Prostate gland (tissue), 2 donors: Measurements from ENCODE around the gene ERVW-1. TPM values are rescaled to one million over a fixed set of nuclear protein-coding genes. Genes with fewer than 3 reads are reported as not detected.
"Not testable (repeated sequence)": the region's sequence is repeated elsewhere in the genome, so short reads cannot be mapped to it uniquely, and the experiment has no call there.

Experiments used
- DNase-seq: peaks from one replicate; pipeline ENCODE4 v3.0.0-alpha.2; 2019; ENCODE audit warnings: low spot score
- H3K27ac ChIP-seq, 2 donors: fragments of 200-600 bp; sonication (generic); 2 replicates each; pipeline ENCODE4 v1.5.1; 2017 to 2019
- H3K27me3 ChIP-seq: fragments of 200-600 bp; sonication (generic); replicated peaks from 2 replicates; pipeline ENCODE4 v1.5.1; 2019; ENCODE audit not compliant: insufficient read depth
- H3K36me3 ChIP-seq, 2 donors: fragments of 200-600 bp; sonication (generic); 1 replicate in 1 of 2; 2 replicates in 1 of 2; pipeline versions ENCODE4 v1.5.1 to v1.8.1; 2017 to 2019
- H3K4me1 ChIP-seq: fragments of 200-600 bp; sonication (generic); replicated peaks from 2 replicates; pipeline ENCODE4 v1.5.1; 2019
- H3K4me3 ChIP-seq, 2 donors: fragments of 200-600 bp; sonication (generic); 2 replicates each; pipeline ENCODE4 v1.5.1; 2017 to 2019
- H3K9me3 ChIP-seq: fragments of 200-600 bp; sonication (generic); 2 replicates; pipeline ENCODE4 v1.5.1; 2017
- POLR2A ChIP-seq: fragments of 450-650 bp; IDR thresholded peaks from one replicate; pipeline ENCODE4 v1.6.1; 2016; ENCODE audit warnings: antibody characterized with exemption, mild to moderate bottlenecking
- POLR2AphosphoS5 ChIP-seq: sonication (generic); formaldehyde crosslinking; IDR thresholded peaks from one replicate; pipeline ENCODE4 v1.6.1; 2017; ENCODE audit warnings: antibody characterized with exemption
- WGBS: methylation state at CpG from one replicate; pipeline ENCODE4 v1.1.5; 2018; 5-methylcytosine and 5-hydroxymethylcytosine counted together
- intact Hi-C: fragments of 100-400 bp; cut with DNase I; formaldehyde crosslinking; loops from one replicate; pipeline ENCODE4 v1.14.2; 2022
- total RNA-seq, 2 donors: library from RNA; depleted of rRNA; stranded (reverse); fragments of >200 nt; gene quantifications; one replicate each; pipeline ENCODE4 v1.1.0, GENCODE V29; 2016
- TF ChIP-seq, protein P1 (sequence below), 4 experiments: fragments of 200-600 bp in 2 of 4; fragments of 450-650 bp in 2 of 4; sonication (generic) in 2 of 4; IDR thresholded peaks; 1 replicate in 3 of 4; 2 replicates in 1 of 4; pipeline ENCODE4 v1.5.1; 2016 to 2019; ENCODE audit warnings: antibody characterized with exemption in 4 of 4, mild to moderate bottlenecking in 2 of 4, moderate library complexity in 2 of 4

Gene ERVW-1
- total RNA-seq, 2 donors from 2014 or later: 1.8 TPM; not detected in 1

DNA sequence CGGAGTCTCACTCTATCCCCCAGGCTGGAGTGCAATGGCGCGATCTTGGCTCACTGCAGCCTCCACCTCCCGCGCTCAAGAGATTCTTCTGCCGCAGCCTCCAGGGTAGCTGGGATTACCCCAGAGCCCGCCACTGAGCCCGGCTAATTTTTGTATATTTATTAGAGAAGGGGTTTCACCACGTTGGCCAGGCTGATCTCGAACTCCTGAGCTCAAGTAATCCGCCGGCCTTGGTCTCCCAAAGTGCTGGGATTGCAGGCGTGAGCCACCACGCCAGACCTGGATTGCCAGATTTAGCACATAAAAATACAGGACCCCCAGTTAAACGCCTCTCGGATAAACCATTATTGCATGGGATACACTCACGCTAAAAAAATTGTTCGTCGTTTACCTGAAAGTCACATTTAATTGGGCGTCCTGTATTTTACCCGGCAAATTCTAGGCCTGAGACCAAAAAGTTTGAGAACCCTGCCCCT is 30.8 kb downstream of the ERVW-1 start:
- H3K27ac ChIP-seq: peak overlapping the region; percentile 97
- TF ChIP-seq POLR2A: no peak
- no peak for TF ChIP-seq POLR2AphosphoS5
- TF ChIP-seq, protein P1, sequence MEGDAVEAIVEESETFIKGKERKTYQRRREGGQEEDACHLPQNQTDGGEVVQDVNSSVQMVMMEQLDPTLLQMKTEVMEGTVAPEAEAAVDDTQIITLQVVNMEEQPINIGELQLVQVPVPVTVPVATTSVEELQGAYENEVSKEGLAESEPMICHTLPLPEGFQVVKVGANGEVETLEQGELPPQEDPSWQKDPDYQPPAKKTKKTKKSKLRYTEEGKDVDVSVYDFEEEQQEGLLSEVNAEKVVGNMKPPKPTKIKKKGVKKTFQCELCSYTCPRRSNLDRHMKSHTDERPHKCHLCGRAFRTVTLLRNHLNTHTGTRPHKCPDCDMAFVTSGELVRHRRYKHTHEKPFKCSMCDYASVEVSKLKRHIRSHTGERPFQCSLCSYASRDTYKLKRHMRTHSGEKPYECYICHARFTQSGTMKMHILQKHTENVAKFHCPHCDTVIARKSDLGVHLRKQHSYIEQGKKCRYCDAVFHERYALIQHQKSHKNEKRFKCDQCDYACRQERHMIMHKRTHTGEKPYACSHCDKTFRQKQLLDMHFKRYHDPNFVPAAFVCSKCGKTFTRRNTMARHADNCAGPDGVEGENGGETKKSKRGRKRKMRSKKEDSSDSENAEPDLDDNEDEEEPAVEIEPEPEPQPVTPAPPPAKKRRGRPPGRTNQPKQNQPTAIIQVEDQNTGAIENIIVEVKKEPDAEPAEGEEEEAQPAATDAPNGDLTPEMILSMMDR (IDR thresholded peaks at IDR 0.05): no peak
- intact Hi-C loops: loop anchor here (2.0 to 5.0 kb wide), 2 partner anchors 312 to 570 kb away; partner anchors contain the start of gene CYP51A1
- DNase-seq: no peak
- no peaks in the 10 kb centered on the region for H3K4me1 ChIP-seq
- H3K9me3 ChIP-seq: no peaks in the 10 kb centered on the region
- 53% methylated on average over 21 of the region's 21 CpGs for WGBS
- H3K36me3 ChIP-seq: no peaks in the 10 kb centered on the region
- H3K27me3 ChIP-seq: no peaks in the 10 kb centered on the region
- H3K4me3 ChIP-seq: peak overlapping the region; percentile 98 to 99

DNA sequence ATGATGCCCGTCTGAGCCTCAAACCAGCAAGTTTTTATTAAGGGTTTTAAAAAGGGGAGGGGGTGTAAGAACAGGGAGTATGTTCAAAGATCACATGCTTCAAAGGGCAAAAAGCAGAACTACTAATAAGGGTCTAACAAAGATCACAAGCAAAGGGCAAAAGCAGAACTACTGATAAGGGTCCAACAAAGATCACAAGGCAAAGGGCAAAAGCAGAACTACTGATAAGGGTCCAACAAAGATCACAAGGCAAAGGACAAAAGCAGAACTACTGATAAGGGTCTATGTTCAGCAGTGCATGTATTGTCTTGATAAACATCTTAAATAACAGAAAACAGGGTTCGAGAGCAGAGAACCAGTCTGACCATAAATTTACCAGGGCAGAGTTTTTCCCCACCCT is 35.0 kb downstream of the ERVW-1 start:
- H3K9me3 ChIP-seq, H3K36me3 ChIP-seq, DNase-seq, H3K4me1 ChIP-seq, H3K4me3 ChIP-seq, H3K27me3 ChIP-seq, H3K27ac ChIP-seq: not testable (repeated sequence)
- intact Hi-C loops: loop anchor here (5.0 kb wide), 1 partner anchor 195 kb away; the partner anchor contains the start of genes ANKIB1 and KRIT1
- 85% methylated on average over 2 of the region's 2 CpGs for WGBS

DNA sequence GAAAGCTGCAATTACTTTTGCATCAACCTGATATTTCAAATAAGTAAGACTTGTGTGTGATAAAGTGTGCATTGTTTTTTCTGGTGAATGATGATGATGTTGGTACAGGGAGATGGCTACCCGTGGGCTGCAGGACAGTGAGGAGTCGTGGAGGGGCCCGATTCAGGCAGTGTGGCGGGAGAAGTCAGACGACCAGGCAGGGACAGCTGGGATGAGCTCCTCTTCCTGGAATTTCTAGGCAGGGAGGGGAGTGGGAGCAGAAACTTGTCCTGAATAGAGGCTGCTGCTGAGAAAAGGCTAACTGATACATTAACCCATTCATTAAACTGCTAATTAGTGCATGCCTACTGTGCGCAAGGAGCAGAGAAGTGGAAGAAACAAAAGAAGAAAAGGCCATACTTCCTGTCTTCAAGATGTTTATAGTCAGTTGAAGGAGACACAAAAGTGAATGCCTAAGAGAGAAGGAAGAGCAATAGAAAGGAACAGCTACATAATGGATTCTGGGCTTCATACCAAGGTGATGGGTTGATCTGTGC is 39.7 kb downstream of the ERVW-1 start:
- H3K27me3 ChIP-seq: no peaks in the 10 kb centered on the region
- TF ChIP-seq, protein P1 (IDR thresholded peaks at IDR 0.05): no peak
- TF ChIP-seq POLR2A (no peak), POLR2AphosphoS5 (no peak)
- no peaks in the 10 kb centered on the region for H3K4me1 ChIP-seq
- no peak overlapping the region for H3K27ac ChIP-seq
- no peaks in the 10 kb centered on the region for H3K36me3 ChIP-seq
- DNase-seq: no peak
- H3K9me3 ChIP-seq: no peaks in the 10 kb centered on the region
- intact Hi-C loops: no loop called here
- H3K4me3 ChIP-seq: no peak overlapping the region
- WGBS: 70% methylated on average over 6 of the region's 6 CpGs

DNA sequence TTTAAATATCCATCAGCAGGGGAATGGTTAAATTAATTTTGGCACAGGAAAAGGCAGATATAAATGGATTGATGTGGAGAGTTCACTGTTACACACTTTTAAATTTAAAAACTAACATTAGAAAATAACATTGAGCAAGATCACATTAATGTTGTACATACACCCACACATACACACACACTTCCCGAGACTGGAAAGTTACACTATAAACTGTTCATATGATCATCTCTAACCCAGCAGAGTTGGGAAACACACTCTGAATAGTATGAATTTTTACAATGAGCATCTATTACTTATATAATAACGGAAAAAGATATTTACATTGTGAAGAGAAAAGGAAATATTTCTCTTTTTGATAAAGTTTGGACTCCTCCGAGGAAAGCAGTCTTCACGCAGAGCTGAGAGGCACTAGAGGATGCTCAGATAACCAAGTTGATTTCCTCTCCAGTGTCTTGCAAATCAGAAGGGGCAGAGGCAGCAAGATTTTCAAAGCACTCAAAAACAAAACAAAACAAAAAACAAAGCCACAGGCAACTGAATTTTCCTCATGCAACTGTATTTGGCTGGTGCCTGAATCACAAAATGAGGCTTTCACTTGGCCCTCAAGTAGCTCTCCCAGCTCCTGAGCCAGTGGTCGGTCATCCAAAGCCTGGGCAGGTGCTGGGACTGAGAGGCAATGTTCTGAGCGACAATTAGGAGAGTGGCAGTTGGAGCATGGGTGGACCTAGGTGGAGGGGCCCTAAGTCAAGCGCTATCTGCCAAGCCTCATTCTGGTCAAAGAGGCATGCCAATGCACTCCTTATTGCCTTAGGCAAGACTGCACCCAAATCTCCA is 40.9 kb downstream of the ERVW-1 start:
- no peak for DNase-seq
- 75% methylated on average over 7 of the region's 7 CpGs for WGBS
- intact Hi-C loops: no loop called here
- TF ChIP-seq, protein P1 (IDR thresholded peaks at IDR 0.05): no peak
- TF ChIP-seq POLR2AphosphoS5 (no peak), POLR2A (no peak)
- Histone ChIP-seq H3K27ac (no peak overlapping the region), H3K27me3 (no peaks in the 10 kb centered on the region), H3K9me3 (no peaks in the 10 kb centered on the region), H3K4me3 (no peak overlapping the region), H3K4me1 (no peaks in the 10 kb centered on the region), H3K36me3 (no peaks in the 10 kb centered on the region)

DNA sequence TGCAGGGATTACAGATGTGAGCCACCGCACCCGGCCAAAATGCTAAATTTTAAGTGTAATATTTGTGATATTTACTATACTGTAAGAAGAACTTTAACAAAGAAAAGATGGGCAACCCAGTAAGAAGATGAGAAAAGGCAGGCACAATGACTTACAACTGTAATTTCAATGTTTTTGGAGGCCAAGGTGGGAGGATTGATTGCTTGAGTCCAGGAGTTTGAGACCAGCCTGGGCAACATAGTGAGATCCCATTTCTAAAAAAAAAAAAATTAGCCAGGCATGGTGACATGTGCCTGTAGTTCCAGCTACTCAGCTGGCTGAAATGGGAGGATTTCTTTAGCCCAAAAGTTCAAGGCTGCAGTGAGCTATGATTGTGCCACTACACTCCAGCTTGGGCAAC is 42.2 kb downstream of the ERVW-1 start:
- Histone ChIP-seq H3K27ac (no peak overlapping the region), H3K4me1 (no peaks in the 10 kb centered on the region), H3K27me3 (no peaks in the 10 kb centered on the region), H3K4me3 (no peak overlapping the region), H3K36me3 (no peaks in the 10 kb centered on the region), H3K9me3 (no peaks in the 10 kb centered on the region)
- no peak for DNase-seq
- no peak for TF ChIP-seq POLR2A
- intact Hi-C loops: no loop called here
- WGBS: 100% methylated on average over 2 of the region's 2 CpGs

DNA sequence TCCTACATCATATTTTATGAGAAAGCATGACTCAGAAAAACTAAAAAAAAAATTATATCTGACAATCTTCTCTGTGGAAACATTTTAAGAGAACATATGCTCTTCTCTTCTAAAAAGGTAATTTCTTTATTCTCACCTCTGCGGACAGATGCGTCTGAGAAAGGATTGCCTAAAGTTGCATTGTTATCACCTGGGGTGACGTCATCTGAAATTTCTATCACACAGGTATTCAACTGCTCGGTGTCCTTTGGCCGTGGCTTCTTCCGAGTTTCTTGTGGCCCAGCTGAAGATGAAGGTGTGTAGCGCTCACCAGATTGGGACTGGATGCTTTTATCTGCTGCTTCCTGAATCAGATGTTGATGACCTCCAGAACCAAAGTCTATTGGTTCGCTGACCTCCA is 44.7 kb downstream of the ERVW-1 start:
- H3K36me3 ChIP-seq: no peaks in the 10 kb centered on the region
- H3K27me3 ChIP-seq: no peaks in the 10 kb centered on the region
- intact Hi-C loops: no loop called here
- H3K4me3 ChIP-seq: no peak overlapping the region
- 97% methylated on average over 8 of the region's 8 CpGs for WGBS
- TF ChIP-seq POLR2AphosphoS5: no peak
- TF ChIP-seq POLR2A: no peak
- TF ChIP-seq, protein P1 (IDR thresholded peaks at IDR 0.05): no peak
- no peaks in the 10 kb centered on the region for H3K4me1 ChIP-seq
- H3K27ac ChIP-seq: no peak overlapping the region
- DNase-seq: no peak
- H3K9me3 ChIP-seq: no peaks in the 10 kb centered on the region
